HCT116 (cell line): ENCODE data around the gene NFATC1.

ENCODE experiments used
- CBX3 ChIP-seq: IDR thresholded peaks from 2 replicates; pipeline ENCODE4 v1.6.1; 2012; ENCODE audit warnings: low read depth
- CTCF ChIP-seq, 3 experiments: fragments of 200-600 bp in 1 of 3; sonication (generic) in 1 of 3; IDR thresholded peaks in 2 of 3; conservative IDR thresholded peaks in 1 of 3; 2 replicates each; pipeline ENCODE4 v1.5.1; 2012 to 2017; ENCODE audit warnings: low read depth in 2 of 3, low read length in 2 of 3, antibody characterized with exemption in 1 of 3, borderline replicate concordance in 1 of 3, control low read depth in 1 of 3, mild to moderate bottlenecking in 1 of 3, mixed read lengths in 1 of 3, mixed run types in 1 of 3, moderate library complexity in 1 of 3; ENCODE audit not compliant: insufficient read depth in 1 of 3
- ELF1 ChIP-seq: IDR thresholded peaks from 2 replicates; pipeline ENCODE4 v1.6.1; 2012; ENCODE audit warnings: low read depth, borderline replicate concordance
- EZH2 ChIP-seq: fragments of 200-600 bp; sonication (generic); IDR thresholded peaks from 2 replicates; pipeline ENCODE4 v1.6.1; 2017; ENCODE audit warnings: antibody characterized with exemption, mixed run types
- POLR2A ChIP-seq: IDR thresholded peaks from 2 replicates; pipeline ENCODE4 v1.7.0; 2011; ENCODE audit warnings: borderline replicate concordance; ENCODE audit not compliant: insufficient read depth, insufficient read length; ENCODE audit errors: extremely low read depth
- RAD21 ChIP-seq: IDR thresholded peaks from 2 replicates; pipeline ENCODE4 v1.6.1; 2012; ENCODE audit warnings: low read depth, mild to moderate bottlenecking
- SRF ChIP-seq: IDR thresholded peaks from 2 replicates; pipeline ENCODE4 v1.6.1; 2012; ENCODE audit warnings: low read depth
- YY1 ChIP-seq: IDR thresholded peaks from 2 replicates; pipeline ENCODE4 v1.6.1; 2011; ENCODE audit warnings: low read length, low read depth, moderate library complexity, mild to moderate bottlenecking; ENCODE audit not compliant: insufficient replicate concordance; ENCODE audit errors: extremely low read depth
- ZBTB33 ChIP-seq: IDR thresholded peaks from 2 replicates; pipeline ENCODE4 v1.6.1; 2011; ENCODE audit warnings: mild to moderate bottlenecking, low read length, moderate library complexity; ENCODE audit not compliant: insufficient replicate concordance; ENCODE audit errors: extremely low read depth

GRCh38 chr18:79465392-79465991 is 69.8 kb downstream of the NFATC1 start:
- TF ChIP-seq EZH2 (no peak), SRF (no peak), POLR2A (no peak), CTCF (IDR thresholded peaks at IDR 0.05 in 2 of 3, conservative IDR thresholded peaks at IDR 0.05 in 1 of 3; ENCODE audit: borderline replicate concordance in 1 of 3, insufficient read depth in 1 of 3, low read depth in 2 of 3, low read length in 2 of 3) (no peak), CBX3 (no peak), RAD21 (no peak), ELF1 (no peak), ZBTB33 (no peak), YY1 (no peak)
